DMS114 treated with DMSO at 0.1 percent for 48 hours (cell line): Measurements from ENCODE around the gene CYP2R1.
"Not testable (repeated sequence)": the region's sequence is repeated elsewhere in the genome, so short reads cannot be mapped to it uniquely, and the experiment has no call there.

Experiments used
- DNase-seq: peaks from one replicate; lab custom pipeline; 2025; ENCODE audit not compliant: unreplicated experiment; lab: John Stamatoyannopoulos, UW

CYP2R1 gene

DNA sequence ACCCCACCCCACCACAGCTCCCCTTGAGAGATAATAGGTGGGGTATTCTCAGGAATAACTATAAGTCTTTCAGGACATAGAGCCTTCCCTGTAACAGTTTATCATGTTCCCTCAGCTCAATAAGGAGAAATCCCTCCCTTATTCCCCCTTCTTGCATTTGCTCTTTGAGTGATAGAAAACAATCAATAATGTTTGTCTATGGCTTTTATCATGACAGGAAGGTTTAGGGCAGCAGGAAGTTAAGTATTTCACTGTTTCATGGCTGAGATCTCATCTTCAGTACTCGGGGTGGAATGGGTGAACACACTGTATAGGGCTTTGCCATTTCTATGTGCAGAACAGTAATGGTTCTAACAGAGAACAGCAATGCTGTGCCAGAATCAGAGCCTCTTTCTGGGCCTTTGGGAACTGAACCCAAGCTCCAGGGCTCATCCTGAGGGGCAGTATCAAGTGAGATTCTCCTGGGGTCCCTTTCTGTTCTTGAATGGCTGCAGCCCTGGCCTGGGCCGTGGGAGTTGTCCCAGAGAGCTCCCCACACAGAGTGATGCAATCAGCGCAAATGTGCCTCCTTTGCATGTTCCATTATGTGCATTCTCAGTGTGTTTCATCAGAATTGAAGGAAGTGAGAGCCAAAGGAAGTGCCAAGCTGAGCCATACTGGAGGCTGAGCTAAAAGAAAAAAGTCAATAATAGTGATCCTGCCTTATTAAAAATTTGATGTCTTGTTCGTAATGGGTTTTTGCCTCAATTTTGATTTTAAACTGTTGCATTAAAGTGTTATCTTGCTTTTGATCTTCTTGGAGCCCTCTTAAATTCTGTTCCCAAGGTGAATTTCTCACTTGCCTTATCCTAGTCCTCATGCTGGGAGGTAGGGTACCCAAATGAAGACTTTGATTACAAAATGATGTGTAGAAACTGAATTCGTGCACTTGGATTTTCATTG lies 2.9 kb upstream of the CYP2R1 start:
- no peak for DNase-seq

DNA sequence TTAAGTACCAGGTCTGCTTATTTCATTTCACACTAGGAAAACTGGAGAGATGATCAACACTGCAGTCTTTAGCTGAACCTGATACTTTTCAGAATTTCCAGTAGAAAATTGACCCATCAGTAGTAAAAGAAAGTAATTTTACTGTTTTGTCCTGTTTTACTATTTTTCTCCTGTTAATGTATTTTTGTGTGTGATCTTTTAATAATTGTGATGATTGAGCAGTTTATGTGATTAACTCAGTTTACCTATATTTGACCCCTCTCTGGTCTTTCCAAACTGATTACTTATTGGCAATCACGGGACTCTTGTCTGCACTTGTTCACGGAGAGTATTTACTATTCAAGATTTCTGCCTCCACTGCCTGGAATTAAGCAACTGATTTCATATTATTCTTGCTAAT lies 546 bp upstream of the CYP2R1 start:
- DNase-seq: no peak

DNA sequence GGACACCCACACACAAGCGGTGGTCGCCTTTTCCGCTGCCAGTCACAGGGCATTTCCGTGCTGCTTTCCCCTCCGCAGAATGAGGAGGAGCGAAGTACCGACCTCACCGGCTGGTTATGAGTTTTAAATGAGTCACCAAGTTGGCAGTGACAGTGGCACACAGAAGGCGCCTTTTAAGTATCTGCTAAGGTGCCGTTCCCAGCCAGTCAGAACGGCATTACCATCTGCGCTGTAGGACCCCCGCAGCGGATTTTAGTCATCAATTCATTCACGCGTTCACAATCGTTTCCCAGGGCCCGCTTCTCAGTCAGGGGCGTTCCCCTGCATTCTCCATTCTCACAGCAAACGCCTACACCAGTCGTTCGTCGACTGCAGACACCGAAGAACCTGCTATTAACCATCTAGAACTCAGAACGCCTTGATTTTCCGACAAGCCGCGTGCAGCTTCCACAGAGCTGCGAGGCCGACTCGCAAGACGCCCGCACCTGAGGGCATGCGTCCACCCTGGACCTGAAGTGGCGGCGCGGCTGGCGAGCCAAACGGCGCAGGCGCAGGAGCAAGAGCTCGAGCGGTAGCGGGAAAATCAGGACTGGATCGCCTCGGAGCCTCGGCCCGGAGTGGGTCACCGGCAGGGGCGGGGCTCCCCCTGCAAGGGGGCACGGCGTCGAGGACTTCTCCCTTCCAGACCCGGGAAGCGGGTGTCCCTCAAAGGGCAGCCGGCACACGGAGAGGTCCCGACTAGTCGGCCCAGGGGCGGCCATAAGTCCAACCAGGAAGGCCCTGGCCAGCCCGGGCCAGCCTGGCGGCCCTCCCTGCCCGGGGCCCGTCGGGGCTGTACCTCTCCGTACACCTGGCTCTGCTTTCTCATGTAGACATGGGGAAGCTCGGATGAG lies 642 bp downstream of the CYP2R1 start:
- peak; percentile 57 for DNase-seq

DNA sequence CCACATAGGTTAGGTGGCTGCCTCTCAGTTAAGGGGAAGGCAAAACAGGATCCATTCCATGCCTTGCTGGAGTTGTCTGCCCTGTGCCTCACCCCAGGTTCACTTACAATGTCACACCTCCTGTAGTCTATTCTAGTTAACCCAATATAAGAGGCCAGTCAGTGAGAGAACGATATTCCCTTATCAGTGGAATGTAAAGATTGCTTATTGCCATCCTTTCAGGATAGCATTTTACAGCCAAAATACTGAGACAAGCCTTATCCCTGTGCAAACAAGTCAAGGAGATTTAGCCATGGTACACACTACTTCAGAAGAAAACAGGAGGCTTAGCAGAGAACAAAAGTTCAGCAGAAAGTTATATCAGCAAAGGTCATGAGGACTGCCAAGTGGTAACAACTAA lies 5.5 kb downstream of the CYP2R1 start:
- DNase-seq: no peak

DNA sequence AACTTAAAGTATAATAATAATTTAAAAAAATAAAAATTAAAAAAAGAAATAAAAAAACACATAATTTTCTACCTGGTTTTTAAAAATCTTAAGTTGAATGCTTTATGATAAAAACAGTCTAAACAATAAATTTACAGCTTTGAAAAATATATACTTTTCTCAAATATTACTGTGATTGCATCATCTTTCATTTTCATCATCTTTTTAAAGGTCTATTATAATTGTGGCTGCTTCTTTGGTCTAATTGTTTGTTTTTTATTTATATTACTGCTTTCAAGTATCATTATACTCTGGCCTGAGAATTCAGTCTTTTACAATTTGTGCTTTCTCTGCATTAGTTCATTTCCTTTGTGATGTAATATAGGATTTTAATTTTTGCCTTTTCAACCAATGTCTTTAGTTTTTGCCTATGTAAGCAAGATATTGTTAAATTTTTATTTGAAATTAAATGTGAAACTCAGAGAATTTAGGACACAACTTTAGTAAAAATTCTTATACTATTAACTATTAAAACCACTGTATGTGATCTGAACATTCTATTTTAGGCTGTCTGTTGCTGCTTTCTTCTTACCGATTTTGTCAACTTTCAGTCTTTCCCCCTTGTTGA lies 7.3 kb downstream of the CYP2R1 start:
- DNase-seq: no peak

DNA sequence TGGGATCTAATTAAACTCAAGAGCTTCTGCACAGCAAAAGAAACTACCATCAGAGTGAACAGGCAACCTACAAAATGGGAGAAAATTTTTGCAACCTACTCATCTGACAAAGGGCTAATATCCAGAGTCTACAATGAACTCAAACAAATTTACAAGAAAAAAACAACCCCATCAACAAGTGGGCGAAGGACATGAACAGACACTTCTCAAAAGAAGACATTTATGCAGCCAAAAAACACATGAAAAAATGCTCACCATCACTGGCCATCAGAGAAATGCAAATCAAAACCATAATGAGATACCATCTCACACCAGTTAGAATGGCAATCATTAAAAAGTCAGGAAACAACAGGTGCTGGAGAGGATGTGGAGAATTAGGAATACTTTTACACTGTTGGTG lies 8.3 kb downstream of the CYP2R1 start:
- DNase-seq: not testable (repeated sequence)

DNA sequence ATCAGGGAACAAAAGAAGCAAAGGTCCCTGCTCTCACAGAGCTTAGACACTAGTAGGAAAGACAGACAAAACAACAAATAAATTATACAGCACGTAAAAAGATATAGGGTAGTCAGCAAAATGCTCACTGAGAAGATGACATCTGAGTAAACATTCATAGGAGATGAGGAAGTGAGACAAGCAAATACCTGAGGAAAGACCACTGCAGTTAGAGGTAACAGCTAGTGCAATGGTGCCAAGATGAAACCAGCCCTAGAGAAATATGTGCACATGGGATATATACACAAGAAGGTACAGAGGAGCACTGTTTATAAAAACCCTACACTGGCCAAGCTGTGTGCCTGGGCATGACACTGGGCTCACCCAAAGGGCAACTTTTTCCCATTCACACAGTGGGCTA lies 9.8 kb downstream of the CYP2R1 start:
- no peak for DNase-seq

DNA sequence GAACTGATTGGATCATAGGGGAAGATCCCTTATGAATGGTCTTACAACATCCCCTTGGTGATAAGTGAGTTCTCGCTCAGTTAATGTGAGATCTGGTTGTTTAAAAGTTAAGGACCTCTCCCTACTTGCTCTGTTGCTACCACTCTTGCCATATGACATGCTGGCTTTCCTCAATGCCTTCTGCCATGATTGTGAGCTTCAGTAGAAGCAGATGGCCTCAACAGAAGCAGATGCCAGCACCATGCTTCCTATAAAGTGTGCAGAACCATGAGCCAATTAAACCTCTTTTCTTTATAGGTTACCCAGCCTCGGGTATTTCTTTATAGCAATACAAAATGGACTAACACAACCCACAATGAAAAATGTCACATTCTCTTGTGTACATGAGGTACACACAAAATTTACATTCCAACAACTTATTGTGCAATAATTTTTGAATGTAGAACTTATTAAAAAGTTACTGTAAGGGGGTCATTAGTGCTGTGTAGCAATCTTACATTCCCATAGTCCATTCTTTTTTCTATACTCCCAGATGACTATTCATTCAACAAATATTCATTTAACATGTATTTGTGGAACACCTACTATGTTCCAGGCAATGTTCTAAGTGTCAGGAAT lies 10.3 kb downstream of the CYP2R1 start:
- DNase-seq: no peak

DNA sequence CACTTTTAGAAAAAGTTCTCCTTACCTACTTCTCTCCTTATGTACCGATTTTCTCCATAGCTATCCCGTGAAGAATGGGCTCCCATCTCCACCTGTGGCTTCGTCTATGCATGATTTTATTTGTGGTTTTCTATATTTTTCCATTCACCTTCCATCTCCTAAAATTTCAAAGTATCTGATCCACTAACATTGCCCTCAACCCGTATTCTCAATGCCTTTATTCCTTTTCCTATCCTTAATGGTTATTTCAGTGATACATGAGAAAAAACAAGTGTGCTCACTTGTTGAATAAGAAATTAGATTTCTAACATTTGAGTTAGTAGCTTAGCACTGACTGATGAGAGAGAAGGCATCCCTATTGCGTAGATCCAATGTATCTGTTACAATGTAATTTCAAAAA lies 16.9 kb downstream of the CYP2R1 start:
- no peak for DNase-seq

DNA sequence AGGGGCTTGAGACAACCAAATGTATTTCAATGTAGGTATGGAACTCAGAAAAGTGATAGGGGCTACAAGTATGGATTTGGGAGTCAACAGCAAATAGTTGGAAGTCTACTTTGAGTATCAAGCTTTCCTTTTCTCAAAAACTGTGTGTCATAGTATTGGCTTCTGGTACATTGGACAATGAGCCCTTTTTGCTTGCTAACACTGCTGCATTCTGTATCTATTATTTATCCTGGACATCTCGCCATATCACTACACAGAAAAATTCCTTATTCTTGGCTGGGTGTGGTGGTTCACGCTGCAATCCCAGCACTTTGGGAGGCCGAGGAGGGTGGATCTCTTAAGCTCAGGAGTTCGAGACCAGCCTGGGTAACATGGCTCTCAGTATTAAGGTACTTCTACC lies 18.4 kb downstream of the CYP2R1 start:
- DNase-seq: no peak

DNA sequence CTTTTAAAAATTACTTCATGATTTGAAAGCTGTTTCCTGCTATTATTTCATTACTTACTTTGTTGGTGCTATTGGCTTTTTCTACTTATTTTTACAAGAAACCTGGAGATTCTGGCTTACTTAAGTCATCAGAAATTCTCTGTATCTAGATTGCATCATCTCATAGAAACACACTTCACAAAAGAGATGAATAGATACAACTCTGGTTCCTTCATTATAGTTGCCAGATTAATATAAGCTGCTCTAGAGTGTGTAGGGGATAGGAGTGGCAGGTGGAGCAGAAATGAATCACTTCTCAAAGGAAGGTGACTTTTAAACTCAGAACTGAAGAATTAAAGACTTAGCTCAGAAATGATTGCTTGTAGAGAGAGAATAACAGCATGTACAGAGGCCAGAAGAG lies 20.0 kb downstream of the CYP2R1 start:
- DNase-seq: no peak

DNA sequence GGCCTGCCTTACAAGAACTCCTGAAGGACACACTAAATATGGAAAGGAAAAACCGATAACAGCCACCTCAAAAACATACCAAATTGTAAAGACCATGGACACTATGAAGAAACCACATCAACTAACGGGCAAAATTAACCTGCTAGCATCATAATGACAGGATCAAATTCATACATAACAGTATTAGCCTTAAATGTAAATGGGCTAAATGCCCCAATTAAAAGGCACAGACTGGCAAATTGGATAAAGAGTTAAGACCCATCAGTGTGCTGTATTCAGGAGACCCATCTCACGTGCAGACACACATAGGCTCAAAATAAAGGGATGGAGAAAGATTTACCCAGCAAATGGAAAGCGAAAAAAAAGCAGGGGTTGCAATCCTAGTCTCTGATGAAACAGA lies 28.3 kb downstream of the CYP2R1 start:
- not testable (repeated sequence) for DNase-seq

DNA sequence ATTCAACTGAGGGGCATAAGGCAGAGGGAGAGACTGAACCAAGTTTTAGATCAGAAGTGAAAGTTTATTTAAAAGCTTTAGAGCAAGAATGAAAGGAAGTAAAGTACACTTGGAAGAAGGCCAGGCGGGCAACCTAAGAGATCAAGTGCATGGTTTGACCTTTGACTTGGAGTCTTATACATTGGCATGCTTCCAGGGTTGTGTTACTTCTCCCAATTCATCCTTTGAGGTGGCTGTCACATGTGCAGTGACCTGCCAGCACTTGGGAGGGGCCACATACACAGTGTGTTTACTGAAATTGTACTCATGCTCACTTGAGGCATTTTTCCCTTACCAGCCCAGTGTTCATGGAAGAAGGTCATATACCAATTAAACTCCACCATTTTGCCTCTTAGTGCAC lies 30.4 kb downstream of the CYP2R1 start:
- no peak for DNase-seq

DNA sequence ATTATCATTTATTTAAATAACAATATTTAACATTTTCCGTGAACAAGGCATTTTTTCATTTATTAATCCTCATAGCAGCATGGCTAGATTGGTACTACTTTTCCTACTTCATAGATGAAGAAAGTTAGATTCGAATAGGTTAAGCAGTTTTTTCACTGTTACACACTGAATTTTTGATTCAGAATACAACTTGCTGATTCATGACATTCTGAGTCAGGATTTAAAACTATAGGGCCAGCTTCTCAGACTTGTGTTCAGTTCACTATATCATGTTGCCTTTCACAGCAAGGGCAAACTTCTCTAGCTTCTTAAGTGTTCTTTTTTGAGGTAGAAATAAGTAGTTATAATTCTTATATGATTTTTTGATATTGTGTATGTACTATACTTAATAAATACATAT lies 31.5 kb downstream of the CYP2R1 start:
- no peak for DNase-seq

DNA sequence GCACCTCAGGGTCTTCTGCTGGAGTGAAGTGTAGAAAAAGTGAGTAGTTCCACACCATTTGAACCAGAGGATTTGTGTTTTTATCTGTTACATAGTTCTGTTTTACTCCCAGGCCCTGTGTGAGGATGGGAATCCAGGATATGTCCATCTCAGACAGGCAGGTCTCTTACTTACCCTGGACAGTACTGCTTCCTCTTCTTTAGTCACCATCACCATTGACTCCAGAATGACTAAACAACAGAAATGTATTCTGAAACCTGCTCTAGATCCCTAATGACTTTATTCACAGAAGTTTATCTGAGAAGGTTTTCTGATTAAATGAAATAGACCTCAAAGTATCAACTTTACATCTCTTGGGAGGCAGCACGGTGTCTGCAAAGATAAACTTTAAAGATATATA lies 33.6 kb downstream of the CYP2R1 start:
- DNase-seq: no peak

DNA sequence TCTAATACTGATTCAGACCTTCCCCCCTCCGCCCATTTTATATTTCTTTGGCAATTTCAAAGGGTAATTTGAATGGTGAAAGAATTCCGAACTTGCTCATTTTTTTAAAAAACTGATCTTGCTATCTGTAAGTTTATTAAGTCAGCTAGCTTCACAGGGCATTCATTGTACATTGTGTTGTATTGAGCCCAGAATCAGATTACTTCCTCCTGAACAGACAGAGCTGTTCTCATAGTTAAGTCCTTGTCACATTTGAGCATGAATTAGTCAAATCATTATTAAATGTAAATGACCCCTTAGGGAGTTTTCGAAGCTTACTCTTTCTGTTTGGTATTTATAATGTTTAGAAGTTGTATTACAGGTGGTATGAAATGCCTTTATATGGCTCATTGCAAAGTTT lies 34.4 kb downstream of the CYP2R1 start:
- DNase-seq: no peak

DNA sequence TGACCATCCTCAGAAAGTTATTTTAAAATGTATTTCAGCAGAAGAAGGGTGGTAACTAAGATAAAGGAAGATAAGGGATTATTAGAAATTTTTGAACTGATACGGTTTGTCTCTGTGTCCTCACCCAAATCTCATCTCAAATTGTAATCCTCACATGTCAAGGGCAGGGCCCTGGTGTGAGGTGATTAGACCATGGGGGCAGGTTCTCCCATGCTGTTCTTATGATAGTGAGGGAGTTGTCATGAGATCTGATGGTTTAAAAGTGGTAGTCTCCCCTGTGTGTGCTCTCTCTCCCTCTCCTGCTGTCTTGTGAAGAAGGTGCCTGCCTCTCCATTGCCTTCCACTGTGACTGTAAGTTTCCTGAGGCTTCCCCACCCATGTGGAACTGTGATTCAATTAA lies 36.1 kb downstream of the CYP2R1 start:
- DNase-seq: no peak

DNA sequence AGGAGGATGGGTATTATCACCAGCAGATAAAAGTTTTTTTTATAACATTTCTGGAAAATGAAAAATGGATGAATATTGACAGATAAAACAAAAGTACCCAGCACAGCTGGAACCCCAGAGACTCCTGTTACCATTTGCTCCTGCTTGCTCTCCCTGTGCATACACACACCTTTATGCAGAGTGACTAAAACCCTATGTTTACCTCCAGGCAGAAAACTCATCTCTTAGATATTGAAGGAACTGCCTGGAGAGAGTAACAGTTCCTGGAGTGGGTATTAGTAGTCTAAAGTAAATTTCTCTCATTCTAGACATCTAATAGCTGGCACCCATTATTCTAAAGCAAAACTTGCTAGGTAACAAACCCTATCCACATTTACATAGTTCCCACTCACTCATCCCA lies 38.0 kb downstream of the CYP2R1 start:
- DNase-seq: no peak

DNA sequence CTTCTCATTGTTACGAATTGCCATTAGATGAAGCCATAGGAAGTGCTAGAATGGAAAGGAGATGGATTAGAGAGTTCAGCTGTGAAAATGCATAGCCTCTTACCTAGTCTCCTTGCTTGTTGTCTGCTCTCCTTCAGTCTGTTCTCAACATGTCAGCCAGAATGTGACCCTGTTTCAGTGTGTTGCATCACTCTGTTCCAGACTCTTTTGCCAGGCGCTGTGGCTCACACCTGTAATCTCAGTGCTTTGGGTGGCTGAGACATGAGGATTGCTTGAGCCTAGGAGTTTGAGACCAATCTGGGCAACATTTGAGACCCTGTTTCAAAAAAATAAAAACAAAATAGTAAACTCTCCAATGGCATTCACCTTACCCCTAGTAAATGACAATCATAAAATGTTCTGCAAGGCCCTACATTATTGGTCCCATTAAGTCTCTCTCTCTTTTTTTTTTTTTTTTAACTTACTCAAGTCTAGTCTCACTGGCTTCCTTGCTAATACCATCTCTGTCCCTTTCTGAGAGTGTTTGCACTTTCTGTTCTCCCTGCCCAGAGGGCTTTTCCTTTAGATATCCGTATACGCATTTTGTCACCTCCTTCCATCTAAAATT lies 39.4 kb downstream of the CYP2R1 start:
- DNase-seq: no peak

DNA sequence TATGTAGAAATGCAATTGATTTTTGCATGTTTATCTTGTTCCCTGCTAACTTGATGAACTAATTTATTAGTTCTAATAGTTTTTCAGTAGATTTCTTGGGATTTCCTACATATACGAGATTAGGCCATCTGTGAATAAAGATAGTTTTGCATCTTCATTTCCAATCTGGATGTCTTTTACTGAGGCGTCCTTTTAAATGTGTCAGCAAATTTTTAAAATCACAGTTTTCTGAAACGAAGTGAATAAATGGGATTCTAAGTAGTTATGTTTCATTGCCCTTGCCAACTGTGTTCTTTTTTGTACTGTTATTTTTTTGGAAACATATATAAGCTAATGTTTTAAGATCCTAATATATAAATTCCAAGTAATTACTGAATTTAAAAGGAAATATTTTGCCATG lies 50.0 kb downstream of the CYP2R1 start:
- DNase-seq: no peak
